ENCODE measurements around the gene CDC42EP1.

GRCh38 chr22:37558815-37559214, 1.5 kb upstream of the CDC42EP1 start:
- TF ChIP-seq SIN3A (IDR thresholded peaks at IDR 0.05; ENCODE audit: borderline replicate concordance, insufficient read depth, low read depth, low read length) (no peak), POLR2AphosphoS5 (IDR thresholded peaks at IDR 0.05; ENCODE audit: low read depth, low read length) (no peak)
